Measurements from ENCODE around the gene NOTCH4.

DNA sequence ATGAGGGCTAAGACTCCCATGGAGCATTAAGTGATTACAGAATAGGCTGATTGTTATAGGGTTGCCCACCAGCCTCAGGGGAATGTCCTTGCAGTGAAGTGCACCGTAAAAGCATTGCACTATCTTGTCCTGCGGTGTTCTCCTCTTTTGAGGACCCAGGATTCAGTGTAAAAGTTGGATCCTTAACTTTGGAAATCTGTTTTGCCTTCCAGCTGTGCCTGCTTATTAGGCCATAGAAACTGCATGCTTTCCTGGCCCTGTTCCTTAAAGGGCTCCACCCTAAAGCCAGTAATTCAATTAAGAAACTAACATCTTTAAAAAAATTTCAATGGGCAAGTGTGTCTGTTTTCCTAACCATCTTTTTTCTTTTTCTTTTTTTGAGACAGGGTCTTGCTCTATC is 25.4 kb upstream of the NOTCH4 start:
- TF ChIP-seq, protein P1, sequence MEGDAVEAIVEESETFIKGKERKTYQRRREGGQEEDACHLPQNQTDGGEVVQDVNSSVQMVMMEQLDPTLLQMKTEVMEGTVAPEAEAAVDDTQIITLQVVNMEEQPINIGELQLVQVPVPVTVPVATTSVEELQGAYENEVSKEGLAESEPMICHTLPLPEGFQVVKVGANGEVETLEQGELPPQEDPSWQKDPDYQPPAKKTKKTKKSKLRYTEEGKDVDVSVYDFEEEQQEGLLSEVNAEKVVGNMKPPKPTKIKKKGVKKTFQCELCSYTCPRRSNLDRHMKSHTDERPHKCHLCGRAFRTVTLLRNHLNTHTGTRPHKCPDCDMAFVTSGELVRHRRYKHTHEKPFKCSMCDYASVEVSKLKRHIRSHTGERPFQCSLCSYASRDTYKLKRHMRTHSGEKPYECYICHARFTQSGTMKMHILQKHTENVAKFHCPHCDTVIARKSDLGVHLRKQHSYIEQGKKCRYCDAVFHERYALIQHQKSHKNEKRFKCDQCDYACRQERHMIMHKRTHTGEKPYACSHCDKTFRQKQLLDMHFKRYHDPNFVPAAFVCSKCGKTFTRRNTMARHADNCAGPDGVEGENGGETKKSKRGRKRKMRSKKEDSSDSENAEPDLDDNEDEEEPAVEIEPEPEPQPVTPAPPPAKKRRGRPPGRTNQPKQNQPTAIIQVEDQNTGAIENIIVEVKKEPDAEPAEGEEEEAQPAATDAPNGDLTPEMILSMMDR (IDR thresholded peaks at IDR 0.05; ENCODE audit: low read length) = no peak
- TF ChIP-seq EZH2 (optimal IDR thresholded peaks at IDR 0.05; ENCODE audit: low read depth, low read length) = no peak

Measured in MM.1S (cell line).